ENCODE results near the gene FHDC1.

DNA sequence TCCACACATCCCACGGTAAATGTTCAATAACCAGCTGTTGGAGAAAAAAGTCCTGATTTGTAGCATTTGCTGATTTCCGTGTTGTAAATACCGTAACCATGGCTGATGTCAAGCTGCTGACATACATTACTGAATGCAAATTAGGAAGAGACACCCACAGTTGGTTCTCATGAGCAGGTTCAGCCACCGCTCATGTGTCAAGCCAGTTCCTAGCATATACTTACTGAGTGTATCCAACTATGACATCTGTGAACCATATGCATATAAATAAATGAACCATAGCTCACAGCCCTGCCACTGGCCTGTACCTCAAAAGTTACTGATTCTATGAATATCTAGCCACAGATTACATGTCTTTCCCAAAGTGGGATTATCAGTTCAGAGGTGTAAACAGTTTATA is 29.5 kb downstream of the FHDC1 start:
- TF ChIP-seq CTCF (IDR thresholded peaks at IDR 0.05; ENCODE audit: low read depth, low read length) (no peak), EZH2phosphoT487 (IDR thresholded peaks at IDR 0.05; ENCODE audit: low read depth) (no peak)
